ENCODE results near the gene PPIL3. TPM values are rescaled to one million over a fixed set of nuclear protein-coding genes. Genes with fewer than 3 reads are reported as not detected.

PPIL3 gene
- total RNA-seq, 1 donor from 2014 or later = 44.9 TPM

GRCh38 chr2:200850512-200851256 is 38.2 kb downstream of the PPIL3 start:
- no peak for TF ChIP-seq CTCF (IDR thresholded peaks at IDR 0.05; ENCODE audit: partially characterized antibody, unreplicated experiment)
- H3K36me3 Mint-ChIP-seq (ENCODE audit: unreplicated experiment) = no peaks in the 10 kb centered on the region
- H3K9me3 Mint-ChIP-seq (ENCODE audit: unreplicated experiment) = no peaks in the 10 kb centered on the region
- H3K4me1 Mint-ChIP-seq (ENCODE audit: low read depth, unreplicated experiment) = no peaks in the 10 kb centered on the region
- no peak overlapping the region for H3K27ac Mint-ChIP-seq (ENCODE audit: unreplicated experiment)
- H3K4me3 Mint-ChIP-seq (ENCODE audit: unreplicated experiment) = no peak overlapping the region
- no peaks in the 10 kb centered on the region for H3K27me3 Mint-ChIP-seq (ENCODE audit: unreplicated experiment)
- DNase-seq = no peak

- H3K27ac Mint-ChIP-seq (ENCODE audit: unreplicated experiment) = no peak overlapping the region
- H3K4me3 Mint-ChIP-seq (ENCODE audit: unreplicated experiment) = no peak overlapping the region
- H3K4me1 Mint-ChIP-seq (ENCODE audit: low read depth, unreplicated experiment) = no peaks in the 10 kb centered on the region
- no peak for TF ChIP-seq CTCF (IDR thresholded peaks at IDR 0.05; ENCODE audit: partially characterized antibody, unreplicated experiment)
- H3K9me3 Mint-ChIP-seq (ENCODE audit: unreplicated experiment) = no peaks in the 10 kb centered on the region
- no peaks in the 10 kb centered on the region for H3K27me3 Mint-ChIP-seq (ENCODE audit: unreplicated experiment)
- no peaks in the 10 kb centered on the region for H3K36me3 Mint-ChIP-seq (ENCODE audit: unreplicated experiment)
- DNase-seq = no peak
Measured at GRCh38 chr2:200847939-200848338, 40.9 kb downstream of the PPIL3 start.

GRCh38 chr2:200847269-200847668 is 41.6 kb downstream of the PPIL3 start:
- no peak for TF ChIP-seq CTCF (IDR thresholded peaks at IDR 0.05; ENCODE audit: partially characterized antibody, unreplicated experiment)
- Mint-ChIP-seq H3K27ac (ENCODE audit: unreplicated experiment) (no peak overlapping the region), H3K4me3 (ENCODE audit: unreplicated experiment) (no peak overlapping the region), H3K4me1 (ENCODE audit: low read depth, unreplicated experiment) (no peaks in the 10 kb centered on the region), H3K36me3 (ENCODE audit: unreplicated experiment) (no peaks in the 10 kb centered on the region), H3K9me3 (ENCODE audit: unreplicated experiment) (no peaks in the 10 kb centered on the region), H3K27me3 (ENCODE audit: unreplicated experiment) (no peaks in the 10 kb centered on the region)
- DNase-seq = no peak

- Mint-ChIP-seq H3K27me3 (ENCODE audit: unreplicated experiment) (no peaks in the 10 kb centered on the region), H3K27ac (ENCODE audit: unreplicated experiment) (no peak overlapping the region), H3K36me3 (ENCODE audit: unreplicated experiment) (no peaks in the 10 kb centered on the region), H3K4me1 (ENCODE audit: low read depth, unreplicated experiment) (no peaks in the 10 kb centered on the region), H3K4me3 (ENCODE audit: unreplicated experiment) (no peak overlapping the region), H3K9me3 (ENCODE audit: unreplicated experiment) (no peaks in the 10 kb centered on the region)
- no peak for DNase-seq
- no peak for TF ChIP-seq CTCF (IDR thresholded peaks at IDR 0.05; ENCODE audit: partially characterized antibody, unreplicated experiment)
Measured at GRCh38 chr2:200845669-200846325, 43.1 kb downstream of the PPIL3 start.

GRCh38 chr2:200845194-200845593 is 43.7 kb downstream of the PPIL3 start:
- Mint-ChIP-seq H3K27ac (ENCODE audit: unreplicated experiment) (no peak overlapping the region), H3K4me1 (ENCODE audit: low read depth, unreplicated experiment) (no peaks in the 10 kb centered on the region), H3K36me3 (ENCODE audit: unreplicated experiment) (no peaks in the 10 kb centered on the region), H3K27me3 (ENCODE audit: unreplicated experiment) (no peaks in the 10 kb centered on the region), H3K4me3 (ENCODE audit: unreplicated experiment) (no peak overlapping the region), H3K9me3 (ENCODE audit: unreplicated experiment) (no peaks in the 10 kb centered on the region)
- no peak for DNase-seq
- no peak for TF ChIP-seq CTCF (IDR thresholded peaks at IDR 0.05; ENCODE audit: partially characterized antibody, unreplicated experiment)

Measured in glutamatergic neuron (in vitro differentiated cells).